Measurements from ENCODE around the gene ADD1.

- TF ChIP-seq CTCF (conservative IDR thresholded peaks at IDR 0.05 in 1 of 2, IDR thresholded peaks at IDR 0.05 in 1 of 2; ENCODE audit: extremely low read depth in 1 of 2, insufficient read depth in 1 of 2, low read depth in 1 of 2, low read length in 2 of 2) (no peak), EZH2 (IDR thresholded peaks at IDR 0.05; ENCODE audit: borderline replicate concordance, low read length) (no peak)
Observed at GRCh38 chr4:2925931-2926860, 82.6 kb downstream of the ADD1 start.

Measured in mammary epithelial cell (primary cell).